Endothelial cell of umbilical vein (primary cell): Measurements from ENCODE around the gene CALN1. TPM values are rescaled to one million over a fixed set of nuclear protein-coding genes. Genes with fewer than 3 reads are reported as not detected.
"Not testable (repeated sequence)": the region's sequence is repeated elsewhere in the genome, so short reads cannot be mapped to it uniquely, and the experiment has no call there.

Experiments used
- BruUV-seq: library from RNA; stranded (reverse); fragments of 400-500 nt; replicated peaks from 2 replicates; lab custom pipeline; 2021; lab: Mats Ljungman, UMichigan
- CTCF ChIA-PET: fragments of 300-600, 350-600 bp; sonication (Branson Sonifier 250); formaldehyde crosslinking; loops from one replicate; lab custom pipeline; 2021; ENCODE audit warnings: antibody characterized with exemption, inconsistent platforms; lab: Charles Lee
- POLR2A ChIA-PET: fragments of 300-600, 350-600 bp; sonication (Branson Sonifier 250); formaldehyde crosslinking; loops from one replicate; lab custom pipeline; 2021; ENCODE audit warnings: antibody characterized with exemption, inconsistent platforms; lab: Charles Lee
- DNase-seq: peaks from one replicate; pipeline ENCODE4 v3.0.0-alpha.2; 2011; ENCODE audit warnings: low read depth, low spot score
- FAIRE-seq: peaks from 2 replicates; lab custom pipeline; 2011; peaks lifted over from hg19 to GRCh38; lab: Jason Lieb, UNC
- H2AFZ ChIP-seq: 2 replicates; pipeline ENCODE4 v1.6.0; 2012; ENCODE audit warnings: low read depth, low read length, control low read depth, inconsistent platforms
- H3K27ac ChIP-seq: 2 replicates; pipeline ENCODE4 v1.5.1; 2011; ENCODE audit warnings: low read depth, mild to moderate bottlenecking, control low read depth, low read length, moderate library complexity; ENCODE audit not compliant: insufficient read depth
- H3K27me3 ChIP-seq, 2 experiments: 2 replicates each; pipeline versions ENCODE4 v1.6.0 to v1.6.1; 2011; ENCODE audit warnings: low read length in 2 of 2, mixed read lengths in 1 of 2; ENCODE audit not compliant: control insufficient read depth in 2 of 2, insufficient read depth in 2 of 2
- H3K36me3 ChIP-seq, 2 experiments: 2 replicates in 1 of 2; 3 replicates in 1 of 2; pipeline ENCODE4 v1.5.1; 2011; ENCODE audit warnings: low read length in 2 of 2, mild to moderate bottlenecking in 1 of 2, moderate library complexity in 1 of 2; ENCODE audit not compliant: control insufficient read depth in 2 of 2, insufficient read depth in 2 of 2; ENCODE audit errors: extremely low read depth in 1 of 2
- H3K4me1 ChIP-seq: 3 replicates; pipeline ENCODE4 v1.5.1; 2011; ENCODE audit warnings: mild to moderate bottlenecking, low read length; ENCODE audit not compliant: control insufficient read depth, insufficient read depth; ENCODE audit errors: extremely low read depth
- H3K4me2 ChIP-seq: 2 replicates; pipeline ENCODE4 v1.6.1; 2011; ENCODE audit warnings: low read length, control low read depth, mixed read lengths; ENCODE audit not compliant: insufficient read depth
- H3K4me3 ChIP-seq, 3 experiments: fragments of 200-600 bp in 1 of 3; sonication (generic), shearing (Covaris generic) in 1 of 3; replicated peaks in 1 of 3; 2 replicates each; pipeline ENCODE4 v1.5.1; 2011 to 2016; ENCODE audit warnings: control low read depth in 3 of 3, low read length in 3 of 3, mild to moderate bottlenecking in 2 of 3, inconsistent platforms in 1 of 3, low read depth in 1 of 3, moderate library complexity in 1 of 3; ENCODE audit not compliant: insufficient read depth in 1 of 3
- H3K79me2 ChIP-seq: 2 replicates; pipeline ENCODE4 v1.6.0; 2012; ENCODE audit warnings: low read length, inconsistent platforms; ENCODE audit not compliant: control insufficient read depth, insufficient read depth
- H3K9ac ChIP-seq: replicated peaks from 2 replicates; pipeline ENCODE3; 2011; ENCODE audit warnings: low read length, control low read depth; ENCODE audit not compliant: insufficient read depth; ENCODE audit errors: extremely low read depth
- H3K9me1 ChIP-seq: replicated peaks from 3 replicates; pipeline ENCODE4 v1.6.0; 2011; ENCODE audit warnings: mild to moderate bottlenecking, low read length; ENCODE audit not compliant: control insufficient read depth, insufficient read depth; ENCODE audit errors: extremely low read depth
- H3K9me3 ChIP-seq: replicated peaks from 2 replicates; pipeline ENCODE4 v1.5.1; 2012; ENCODE audit warnings: low read length, inconsistent platforms; ENCODE audit not compliant: control insufficient read depth, insufficient read depth
- H4K20me1 ChIP-seq: replicated peaks from 2 replicates; pipeline ENCODE3; 2011; ENCODE audit warnings: mild to moderate bottlenecking, low read length; ENCODE audit not compliant: control insufficient read depth, insufficient read depth; ENCODE audit errors: extremely low read depth
- EZH2 ChIP-seq: IDR thresholded peaks from 2 replicates; pipeline ENCODE4 v1.6.1; 2012; ENCODE audit warnings: borderline replicate concordance, low read depth, mild to moderate bottlenecking, moderate library complexity, low read length, inconsistent platforms; ENCODE audit not compliant: severe bottlenecking
- FOS ChIP-seq: IDR thresholded peaks from 2 replicates; pipeline ENCODE4 v1.6.1; 2011; ENCODE audit warnings: mild to moderate bottlenecking, low read length, moderate library complexity, borderline replicate concordance; ENCODE audit not compliant: insufficient read depth
- GATA2 ChIP-seq: IDR thresholded peaks from 2 replicates; pipeline ENCODE4 v1.7.0; 2011; ENCODE audit warnings: low read depth, mild to moderate bottlenecking, moderate library complexity, mixed read lengths, low read length; ENCODE audit not compliant: insufficient read length, insufficient read depth
- JUN ChIP-seq: IDR thresholded peaks from 2 replicates; pipeline ENCODE4 v1.6.1; 2011; ENCODE audit warnings: borderline replicate concordance, low read depth; ENCODE audit not compliant: insufficient read length, insufficient read depth
- MAX ChIP-seq: IDR thresholded peaks from 2 replicates; pipeline ENCODE4 v1.6.1; 2011; ENCODE audit not compliant: insufficient read depth, insufficient read length
- MYC ChIP-seq: IDR thresholded peaks from one replicate; pipeline ENCODE4 v1.6.1; 2011; ENCODE audit warnings: mild to moderate bottlenecking, low read depth, low read length
- POLR2A ChIP-seq: IDR thresholded peaks from 2 replicates; pipeline ENCODE4 v1.6.1; 2012; ENCODE audit warnings: low read depth, mild to moderate bottlenecking, control low read depth, low read length
- POLR2AphosphoS5 ChIP-seq: IDR thresholded peaks from 2 replicates; pipeline ENCODE4 v1.6.1; 2012; ENCODE audit warnings: low read depth, mild to moderate bottlenecking, control low read depth, low read length, moderate library complexity; ENCODE audit not compliant: insufficient read depth
- dilution Hi-C: fragments of 300-500 bp; cut with MboI; formaldehyde crosslinking; loops from one replicate; pipeline ENCODE4 v1.15.0; 2019; ENCODE audit warnings: low sequenced_read_pairs; ENCODE audit not compliant: extremely low pct_ligation_motif_present
- intact Hi-C: fragments of 100-400 bp; cut with micrococcal nuclease; formaldehyde crosslinking; loops from one replicate; pipeline ENCODE4 v1.10.0; 2022
- polyA plus RNA-seq, 4 experiments: library from polyadenylated mRNA; depleted of rRNA in 3 of 4; stranded (reverse) in 3 of 4; unstranded in 1 of 4; fragments of >200 nt; gene quantifications; 2 replicates each; pipeline versions ENCODE4 v1.2.1 to v1.2.3, GENCODE V29; 2011 to 2012; ENCODE audit warnings: missing spikeins in 1 of 4
- total RNA-seq: library from RNA; stranded (reverse); gene quantifications from 2 replicates; pipeline ENCODE4 v1.2.3, GENCODE V29; 2021
- TF ChIP-seq, protein P1 (sequence below), 2 donors: IDR thresholded peaks; 1 replicate in 1 of 2; 2 replicates in 1 of 2; pipeline ENCODE4 v1.5.1; 2011; ENCODE audit warnings: low read length in 2 of 2, mild to moderate bottlenecking in 2 of 2, moderate library complexity in 2 of 2, control low read depth in 1 of 2, inconsistent platforms in 1 of 2, low read depth in 1 of 2; ENCODE audit not compliant: insufficient read depth in 1 of 2; ENCODE audit errors: extremely low read depth in 1 of 2

The CALN1 gene
- total and polyA plus RNA-seq, 2 donors (not counting 3 experiments of a cell fraction or from before 2014, with no cell fraction given), result not detected

GRCh38 chr7:72069263-72069662, 342.9 kb downstream of the CALN1 start:
- intact Hi-C loops, result no loop called here
- no peaks in the 10 kb centered on the region for H3K36me3 ChIP-seq
- H3K4me2 ChIP-seq, result no peak overlapping the region
- no peaks in the 10 kb centered on the region for H3K9me1 ChIP-seq
- dilution Hi-C loops, result no loop called here
- peaks cover 2% of the 10 kb centered on the region for H3K9me3 ChIP-seq
- H4K20me1 ChIP-seq, result no peaks in the 10 kb centered on the region
- H3K9ac ChIP-seq, result no peak overlapping the region
- TF ChIP-seq POLR2A, result no peak
- TF ChIP-seq EZH2, result no peak
- TF ChIP-seq GATA2, result no peak
- no peak for TF ChIP-seq MYC
- no peak for TF ChIP-seq MAX
- TF ChIP-seq, protein P1, sequence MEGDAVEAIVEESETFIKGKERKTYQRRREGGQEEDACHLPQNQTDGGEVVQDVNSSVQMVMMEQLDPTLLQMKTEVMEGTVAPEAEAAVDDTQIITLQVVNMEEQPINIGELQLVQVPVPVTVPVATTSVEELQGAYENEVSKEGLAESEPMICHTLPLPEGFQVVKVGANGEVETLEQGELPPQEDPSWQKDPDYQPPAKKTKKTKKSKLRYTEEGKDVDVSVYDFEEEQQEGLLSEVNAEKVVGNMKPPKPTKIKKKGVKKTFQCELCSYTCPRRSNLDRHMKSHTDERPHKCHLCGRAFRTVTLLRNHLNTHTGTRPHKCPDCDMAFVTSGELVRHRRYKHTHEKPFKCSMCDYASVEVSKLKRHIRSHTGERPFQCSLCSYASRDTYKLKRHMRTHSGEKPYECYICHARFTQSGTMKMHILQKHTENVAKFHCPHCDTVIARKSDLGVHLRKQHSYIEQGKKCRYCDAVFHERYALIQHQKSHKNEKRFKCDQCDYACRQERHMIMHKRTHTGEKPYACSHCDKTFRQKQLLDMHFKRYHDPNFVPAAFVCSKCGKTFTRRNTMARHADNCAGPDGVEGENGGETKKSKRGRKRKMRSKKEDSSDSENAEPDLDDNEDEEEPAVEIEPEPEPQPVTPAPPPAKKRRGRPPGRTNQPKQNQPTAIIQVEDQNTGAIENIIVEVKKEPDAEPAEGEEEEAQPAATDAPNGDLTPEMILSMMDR (IDR thresholded peaks at IDR 0.05; ENCODE audit: extremely low read depth in 1 of 2, insufficient read depth in 1 of 2, low read depth in 1 of 2, low read length in 2 of 2), result no peak
- no peak for TF ChIP-seq JUN
- no peak for TF ChIP-seq FOS
- TF ChIP-seq POLR2AphosphoS5, result no peak
- DNase-seq (no peak), FAIRE-seq (no peak)
- H3K27me3 ChIP-seq, result no peaks in the 10 kb centered on the region
- H3K4me3 ChIP-seq, result no peak overlapping the region
- no peaks in the 10 kb centered on the region for H3K79me2 ChIP-seq
- ChIA-PET POLR2A (no interaction called here), CTCF (no interaction called here)
- BruUV-seq, result no TSS peak
- no peaks in the 10 kb centered on the region for H3K4me1 ChIP-seq
- no peak overlapping the region for H2AFZ ChIP-seq
- no peak overlapping the region for H3K27ac ChIP-seq

- H3K4me3 ChIP-seq, H3K9ac ChIP-seq, POLR2A ChIA-PET, H3K36me3 ChIP-seq, H3K4me2 ChIP-seq, BruUV-seq, H4K20me1 ChIP-seq, H3K27me3 ChIP-seq, intact Hi-C loops, H3K27ac ChIP-seq, H3K9me3 ChIP-seq, DNase-seq, H2AFZ ChIP-seq, FAIRE-seq, H3K79me2 ChIP-seq, H3K4me1 ChIP-seq, H3K9me1 ChIP-seq, CTCF ChIA-PET, dilution Hi-C loops: not testable (repeated sequence)
These were observed 346.4 kb downstream of the CALN1 start for GRCh38 chr7:72065764-72066163.
